Parathyroid adenoma (tissue), 2 donors: ENCODE results near the gene ALKBH6.

Experiments used
- H2AFZ ChIP-seq: fragments of 300-600 bp; sonication (generic); one replicate; pipeline ENCODE4 v1.7.0; 2017; ENCODE audit warnings: antibody characterized with exemption, mild to moderate bottlenecking
- H3K27ac ChIP-seq: fragments of 300-600 bp; sonication (generic); one replicate; pipeline ENCODE4 v1.7.0; 2017
- H3K27me3 ChIP-seq: fragments of 300-600 bp; sonication (generic); one replicate; pipeline ENCODE4 v1.7.0; 2017; ENCODE audit warnings: low read length; ENCODE audit not compliant: control insufficient read depth, insufficient read depth
- H3K36me3 ChIP-seq: fragments of 300-600 bp; sonication (generic); one replicate; pipeline ENCODE4 v1.7.0; 2017; ENCODE audit warnings: low read length; ENCODE audit not compliant: control insufficient read depth, insufficient read depth
- H3K4me1 ChIP-seq: fragments of 300-600 bp; sonication (generic); one replicate; pipeline ENCODE4 v1.7.0; 2017; ENCODE audit warnings: control low read depth
- H3K4me2 ChIP-seq: fragments of 300-600 bp; sonication (generic); one replicate; pipeline ENCODE4 v1.7.0; 2017; ENCODE audit warnings: low read length
- H3K4me3 ChIP-seq: fragments of 300-600 bp; sonication (generic); one replicate; pipeline ENCODE4 v1.7.0; 2017; ENCODE audit warnings: low read depth, low read length
- H3K79me2 ChIP-seq: fragments of 300-600 bp; sonication (generic); one replicate; pipeline ENCODE4 v1.7.0; 2017; ENCODE audit warnings: control low read depth
- H3K9ac ChIP-seq: fragments of 300-600 bp; sonication (generic); one replicate; pipeline ENCODE4 v1.7.0; 2017; ENCODE audit warnings: mild to moderate bottlenecking
- H3K9me3 ChIP-seq: fragments of 300-600 bp; sonication (generic); one replicate; pipeline ENCODE4 v1.7.0; 2017; ENCODE audit warnings: low read length; ENCODE audit not compliant: control insufficient read depth
- TF ChIP-seq, protein P1 (sequence below): fragments of 300-600 bp; sonication (generic); IDR thresholded peaks from one replicate; pipeline ENCODE4 v1.7.0; 2017; ENCODE audit warnings: antibody characterized with exemption, mild to moderate bottlenecking
- donor health status: primary hyperparathyroidism.

Gene ALKBH6

DNA sequence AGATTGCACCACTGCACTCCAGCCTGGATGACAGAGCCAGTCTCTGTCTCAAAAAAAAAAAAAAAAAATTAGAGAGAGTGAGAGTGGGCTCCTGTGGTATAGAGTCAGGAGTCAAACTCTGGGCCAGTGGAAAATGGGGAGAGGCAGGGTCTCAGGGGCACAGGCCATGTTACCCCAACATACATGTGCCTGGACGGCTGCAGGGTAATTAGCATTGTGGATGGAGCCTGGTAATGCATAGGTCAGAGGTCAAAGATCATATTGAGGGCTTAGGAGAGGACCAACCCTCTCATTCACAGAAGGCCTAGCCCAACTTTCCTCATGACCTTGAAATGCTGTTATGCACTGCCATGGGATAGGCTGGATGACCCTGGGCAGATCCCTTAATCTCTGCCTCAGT lies 11.5 kb upstream of the ALKBH6 start:
- no peaks in the 10 kb centered on the region for H3K9me3 ChIP-seq
- TF ChIP-seq, protein P1, sequence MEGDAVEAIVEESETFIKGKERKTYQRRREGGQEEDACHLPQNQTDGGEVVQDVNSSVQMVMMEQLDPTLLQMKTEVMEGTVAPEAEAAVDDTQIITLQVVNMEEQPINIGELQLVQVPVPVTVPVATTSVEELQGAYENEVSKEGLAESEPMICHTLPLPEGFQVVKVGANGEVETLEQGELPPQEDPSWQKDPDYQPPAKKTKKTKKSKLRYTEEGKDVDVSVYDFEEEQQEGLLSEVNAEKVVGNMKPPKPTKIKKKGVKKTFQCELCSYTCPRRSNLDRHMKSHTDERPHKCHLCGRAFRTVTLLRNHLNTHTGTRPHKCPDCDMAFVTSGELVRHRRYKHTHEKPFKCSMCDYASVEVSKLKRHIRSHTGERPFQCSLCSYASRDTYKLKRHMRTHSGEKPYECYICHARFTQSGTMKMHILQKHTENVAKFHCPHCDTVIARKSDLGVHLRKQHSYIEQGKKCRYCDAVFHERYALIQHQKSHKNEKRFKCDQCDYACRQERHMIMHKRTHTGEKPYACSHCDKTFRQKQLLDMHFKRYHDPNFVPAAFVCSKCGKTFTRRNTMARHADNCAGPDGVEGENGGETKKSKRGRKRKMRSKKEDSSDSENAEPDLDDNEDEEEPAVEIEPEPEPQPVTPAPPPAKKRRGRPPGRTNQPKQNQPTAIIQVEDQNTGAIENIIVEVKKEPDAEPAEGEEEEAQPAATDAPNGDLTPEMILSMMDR, result no peak
- no peaks in the 10 kb centered on the region for H3K4me1 ChIP-seq
- no peak overlapping the region for H3K27ac ChIP-seq
- H3K36me3 ChIP-seq, result no peaks in the 10 kb centered on the region
- H3K4me2 ChIP-seq, result no peak overlapping the region
- H3K4me3 ChIP-seq, result no peak overlapping the region
- no peak overlapping the region for H3K9ac ChIP-seq
- H2AFZ ChIP-seq, result no peak overlapping the region
- no peaks in the 10 kb centered on the region for H3K79me2 ChIP-seq
- no peaks in the 10 kb centered on the region for H3K27me3 ChIP-seq

DNA sequence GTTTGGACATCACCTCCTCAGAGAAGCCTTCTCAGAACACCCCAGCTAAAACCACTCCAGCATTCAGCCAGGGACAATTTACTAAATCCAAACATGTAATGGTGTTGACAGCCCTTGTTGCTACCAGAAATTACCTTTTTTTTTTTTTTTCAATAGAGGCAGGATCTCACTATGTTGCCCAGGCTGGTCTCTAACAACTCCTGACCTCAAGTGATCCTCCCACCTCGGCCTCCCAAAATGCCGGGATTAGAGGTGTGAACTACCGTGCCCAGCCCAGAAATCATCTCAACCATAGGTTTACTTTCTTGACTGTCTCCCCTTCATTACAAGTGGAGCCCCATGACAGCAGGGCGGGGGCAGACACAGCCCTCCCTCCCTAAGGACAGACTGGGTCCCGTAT lies 9.4 kb upstream of the ALKBH6 start:
- Histone ChIP-seq H2AFZ (no peak overlapping the region), H3K4me2 (no peak overlapping the region), H3K9me3 (no peaks in the 10 kb centered on the region), H3K27me3 (no peaks in the 10 kb centered on the region), H3K79me2 (no peaks in the 10 kb centered on the region), H3K9ac (no peak overlapping the region), H3K4me3 (no peak overlapping the region), H3K27ac (no peak overlapping the region), H3K4me1 (no peaks in the 10 kb centered on the region), H3K36me3 (no peaks in the 10 kb centered on the region)
- TF ChIP-seq, protein P1, result no peak

DNA sequence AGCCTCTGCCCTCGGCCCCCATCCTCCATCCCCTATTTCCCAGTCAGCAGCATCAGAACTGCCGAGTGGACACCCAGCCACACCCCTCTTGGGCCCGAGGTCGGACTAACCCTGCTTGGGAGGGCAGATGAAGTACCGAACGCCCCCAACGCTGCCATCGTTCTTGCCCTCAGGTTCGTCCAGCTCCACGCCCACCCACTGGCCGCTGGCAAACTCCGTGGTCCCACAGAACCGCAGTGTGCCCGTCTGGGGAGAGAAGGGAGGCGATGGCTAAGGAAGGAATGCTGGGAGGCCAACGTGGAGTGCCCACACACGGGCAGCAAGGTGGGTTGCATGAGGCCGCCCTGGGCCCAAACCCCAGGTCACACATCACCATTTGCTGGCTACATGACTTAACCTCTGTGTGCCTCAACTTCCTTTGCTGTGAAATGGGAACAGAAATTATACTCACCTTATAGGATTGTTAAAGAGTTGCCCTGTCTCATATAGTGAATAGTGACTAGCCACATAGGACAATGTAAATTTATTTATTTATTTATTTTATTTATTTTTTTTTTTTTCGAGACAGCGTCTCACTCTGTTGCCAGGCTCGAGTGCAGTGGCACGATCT lies 5.2 kb upstream of the ALKBH6 start:
- no peak overlapping the region for H3K9ac ChIP-seq
- peaks cover 3% of the 10 kb centered on the region for H3K4me1 ChIP-seq
- no peak overlapping the region for H3K4me3 ChIP-seq
- no peak overlapping the region for H3K4me2 ChIP-seq
- no peaks in the 10 kb centered on the region for H3K27me3 ChIP-seq
- H3K36me3 ChIP-seq, result no peaks in the 10 kb centered on the region
- H2AFZ ChIP-seq, result no peak overlapping the region
- TF ChIP-seq, protein P1, result no peak
- H3K9me3 ChIP-seq, result no peaks in the 10 kb centered on the region
- no peak overlapping the region for H3K27ac ChIP-seq
- no peaks in the 10 kb centered on the region for H3K79me2 ChIP-seq

DNA sequence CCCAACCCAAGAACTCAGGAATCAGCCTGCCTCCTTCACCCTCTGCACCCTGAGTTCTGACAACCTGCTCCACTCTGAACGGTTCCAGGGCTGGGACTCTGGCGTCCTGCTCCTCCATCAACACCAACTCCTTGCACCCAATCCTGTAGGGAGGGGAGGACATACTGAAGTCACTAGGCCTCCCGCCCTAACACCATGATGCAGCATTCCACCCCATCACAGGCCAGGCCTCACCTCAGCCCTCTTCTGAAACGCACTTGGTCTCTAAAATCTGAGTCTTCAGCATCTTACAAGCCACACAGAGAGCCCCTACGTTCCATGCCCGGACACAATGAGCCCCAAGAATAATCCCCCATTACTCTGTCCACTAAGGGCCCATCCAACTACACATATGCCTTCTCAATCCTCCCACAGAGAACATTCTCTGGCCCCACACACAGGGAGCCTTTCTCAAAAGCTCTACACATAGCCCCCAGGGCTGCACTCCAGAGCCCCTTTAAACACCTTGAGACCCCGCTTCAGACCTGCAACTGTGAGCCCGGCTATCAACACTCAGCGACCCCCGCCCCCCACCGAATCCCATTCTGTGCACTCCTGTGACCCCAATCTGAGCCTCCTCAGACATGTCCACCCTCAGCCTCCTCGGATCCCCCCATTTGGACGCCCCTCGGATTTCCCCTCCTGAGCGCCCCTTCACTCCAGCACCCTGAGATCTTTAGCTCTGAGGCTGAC lies 567 bp downstream of the ALKBH6 start:
- Histone ChIP-seq H3K9ac (peak overlapping the region; percentile 82), H3K9me3 (no peaks in the 10 kb centered on the region), H3K4me1 (peaks cover 11% of the 10 kb centered on the region), H3K79me2 (peaks cover 12% of the 10 kb centered on the region), H3K4me2 (peak overlapping the region; percentile 99), H3K4me3 (peak overlapping the region; percentile 94), H3K36me3 (no peaks in the 10 kb centered on the region), H3K27me3 (no peaks in the 10 kb centered on the region), H2AFZ (peak overlapping the region; percentile 96), H3K27ac (peak overlapping the region; percentile 81)
- TF ChIP-seq, protein P1, result no peak
